IMR-90 (cell line): ENCODE data around the gene CPN2. TPM values are rescaled to one million over a fixed set of nuclear protein-coding genes. Genes with fewer than 3 reads are reported as not detected.

Experiments
- ATAC-seq: fragments of 200-7000 bp; cut with Tn5 transposase; 2 replicates; pipeline ENCODE4 v1.9.1; 2020; ENCODE audit warnings: low read depth, mild to moderate bottlenecking, moderate library complexity
- BruUV-seq: library from RNA; stranded (reverse); fragments of 400-500 nt; replicated peaks from 2 replicates; lab custom pipeline; 2021; lab: Mats Ljungman, UMichigan
- CTCF ChIA-PET: fragments of 300-600 bp; formaldehyde crosslinking; extraction: SDS; loops from one replicate; lab custom pipeline; 2021; ENCODE audit warnings: antibody characterized with exemption; lab: Yijun Ruan, JAX
- POLR2A ChIA-PET: fragments of 300-600 bp; sonication (Branson Sonifier 250); formaldehyde crosslinking; loops from one replicate; lab custom pipeline; 2022; ENCODE audit warnings: antibody characterized with exemption; ENCODE audit not compliant: unreplicated experiment; lab: Charles Lee
- DNase-seq: peaks from one replicate; pipeline ENCODE4 v3.0.0; 2013
- H2AFZ ChIP-seq: replicated peaks from 2 replicates; pipeline ENCODE3; 2013; ENCODE audit warnings: low read length, mild to moderate bottlenecking; ENCODE audit not compliant: poor library complexity
- H2AK5ac ChIP-seq: 2 replicates; pipeline ENCODE4 v1.6.1; 2013; ENCODE audit warnings: low read depth, low read length, inconsistent platforms
- H2AK9ac ChIP-seq: replicated peaks from 2 replicates; pipeline ENCODE3; 2013; ENCODE audit warnings: mild to moderate bottlenecking, low read depth, low read length, moderate library complexity; ENCODE audit not compliant: poor library complexity
- H2BK120ac ChIP-seq: 2 replicates; pipeline ENCODE4 v1.6.1; 2013; ENCODE audit warnings: low read depth, low read length, inconsistent platforms
- H2BK15ac ChIP-seq: 3 replicates; pipeline ENCODE4 v1.6.1; 2013; ENCODE audit warnings: low read depth, low read length, inconsistent platforms
- H2BK20ac ChIP-seq: 2 replicates; pipeline ENCODE4 v1.6.1; 2013; ENCODE audit warnings: low read depth, mild to moderate bottlenecking, inconsistent platforms, low read length, moderate library complexity
- H2BK5ac ChIP-seq: 2 replicates; pipeline ENCODE4 v1.6.1; 2013; ENCODE audit warnings: mild to moderate bottlenecking, low read depth, low read length, inconsistent platforms; ENCODE audit not compliant: poor library complexity, severe bottlenecking
- H3K14ac ChIP-seq: replicated peaks from 2 replicates; pipeline ENCODE4 v1.6.1; 2013; ENCODE audit warnings: low read depth, low read length, inconsistent platforms
- H3K18ac ChIP-seq: 2 replicates; pipeline ENCODE4 v1.6.1; 2013; ENCODE audit warnings: low read depth, low read length, control low read depth
- H3K23ac ChIP-seq: 2 replicates; pipeline ENCODE4 v1.6.1; 2013; ENCODE audit warnings: low read depth, low read length, inconsistent platforms
- H3K27ac ChIP-seq: 2 replicates; pipeline ENCODE4 v1.5.1; 2013; ENCODE audit warnings: mild to moderate bottlenecking, control low read depth, low read length; ENCODE audit not compliant: insufficient read depth
- H3K27me3 ChIP-seq: 2 replicates; pipeline ENCODE4 v1.6.1; 2013; ENCODE audit warnings: low read length; ENCODE audit not compliant: control insufficient read depth, insufficient read depth
- H3K36me3 ChIP-seq: 2 replicates; pipeline ENCODE4 v1.6.1; 2013; ENCODE audit warnings: low read length, mixed read lengths; ENCODE audit not compliant: control insufficient read depth, insufficient read depth
- H3K4ac ChIP-seq: 2 replicates; pipeline ENCODE4 v1.6.1; 2013; ENCODE audit warnings: low read depth, low read length, inconsistent platforms
- H3K4me1 ChIP-seq: 2 replicates; pipeline ENCODE4 v1.6.1; 2013; ENCODE audit warnings: low read length, mixed read lengths; ENCODE audit not compliant: control insufficient read depth, insufficient read depth
- H3K4me2 ChIP-seq: 2 replicates; pipeline ENCODE4 v1.6.1; 2013; ENCODE audit warnings: low read depth, mild to moderate bottlenecking, control low read depth, low read length, moderate library complexity
- H3K4me3 ChIP-seq: 2 replicates; pipeline ENCODE4 v1.5.1; 2013; ENCODE audit warnings: low read depth, mild to moderate bottlenecking, control low read depth, low read length, moderate library complexity; ENCODE audit not compliant: insufficient read depth
- H3K56ac ChIP-seq: 2 replicates; pipeline ENCODE4 v1.6.1; 2013; ENCODE audit warnings: low read length, inconsistent platforms; ENCODE audit not compliant: insufficient read depth; ENCODE audit errors: extremely low read depth
- H3K79me1 ChIP-seq, 2 experiments: 2 replicates each; pipeline ENCODE4 v1.6.1; 2013; ENCODE audit warnings: low read length in 2 of 2, inconsistent platforms in 1 of 2, low read depth in 1 of 2
- H3K9ac ChIP-seq: 2 replicates; pipeline ENCODE4 v1.6.1; 2013; ENCODE audit warnings: low read depth, low read length, control low read depth
- H3K9me1 ChIP-seq: 2 replicates; pipeline ENCODE4 v1.6.1; 2013; ENCODE audit warnings: low read length, inconsistent platforms; ENCODE audit not compliant: insufficient read depth
- H3K9me3 ChIP-seq: 2 replicates; pipeline ENCODE4 v1.6.1; 2013; ENCODE audit warnings: low read length; ENCODE audit not compliant: control insufficient read depth, insufficient read depth
- H4K20me1 ChIP-seq: 2 replicates; pipeline ENCODE4 v1.6.1; 2013; ENCODE audit warnings: low read length, inconsistent platforms; ENCODE audit not compliant: insufficient read depth
- H4K5ac ChIP-seq: 2 replicates; pipeline ENCODE4 v1.6.1; 2013; ENCODE audit warnings: mild to moderate bottlenecking, low read depth, low read length, control low read depth
- H4K8ac ChIP-seq, 2 experiments: 2 replicates each; pipeline ENCODE4 v1.6.1; 2013; ENCODE audit warnings: low read depth in 2 of 2, low read length in 2 of 2, control low read depth in 1 of 2, inconsistent platforms in 1 of 2
- H4K91ac ChIP-seq: 2 replicates; pipeline ENCODE4 v1.6.1; 2013; ENCODE audit warnings: low read depth, low read length, inconsistent platforms; ENCODE audit not compliant: insufficient read depth
- BHLHE40 ChIP-seq: fragments of 150-350 bp; IDR thresholded peaks from 2 replicates; pipeline ENCODE4 v1.6.1; 2016; ENCODE audit warnings: mild to moderate bottlenecking, low read depth, low read length
- CEBPB ChIP-seq: IDR thresholded peaks from 2 replicates; pipeline ENCODE4 v1.6.1; 2012; ENCODE audit warnings: low read depth, low read length, improper control_type of control experiment
- CHD1 ChIP-seq: IDR thresholded peaks from 2 replicates; pipeline ENCODE4 v1.6.1; 2012; ENCODE audit warnings: low read depth, low read length, improper control_type of control experiment
- CTCF ChIP-seq: conservative IDR thresholded peaks from 2 replicates; pipeline ENCODE4 v1.5.1; 2012; ENCODE audit warnings: mild to moderate bottlenecking, low read depth, low read length, improper control_type of control experiment
- ELK1 ChIP-seq: fragments of 150-350 bp; IDR thresholded peaks from 2 replicates; pipeline ENCODE4 v1.6.1; 2016; ENCODE audit warnings: low read depth, mild to moderate bottlenecking, low read length, moderate library complexity, borderline replicate concordance
- FOS ChIP-seq: fragments of 150-350 bp; IDR thresholded peaks from 2 replicates; pipeline ENCODE4 v1.6.1; 2016; ENCODE audit warnings: low read depth, low read length
- MAZ ChIP-seq: IDR thresholded peaks from 2 replicates; pipeline ENCODE4 v1.6.1; 2012; ENCODE audit warnings: low read depth, mild to moderate bottlenecking, low read length, improper control_type of control experiment, moderate library complexity, borderline replicate concordance
- NFE2L2 ChIP-seq: fragments of 150-350 bp; IDR thresholded peaks from 2 replicates; pipeline ENCODE4 v1.6.1; 2016; ENCODE audit warnings: low read depth, mild to moderate bottlenecking, low read length
- POLR2A ChIP-seq: IDR thresholded peaks from 2 replicates; pipeline ENCODE4 v1.6.1; 2012; ENCODE audit warnings: mild to moderate bottlenecking, low read depth, low read length
- RCOR1 ChIP-seq: IDR thresholded peaks from 2 replicates; pipeline ENCODE4 v1.6.1; 2012; ENCODE audit warnings: mild to moderate bottlenecking, low read length, improper control_type of control experiment; ENCODE audit not compliant: insufficient replicate concordance
- RFX5 ChIP-seq: IDR thresholded peaks from 2 replicates; pipeline ENCODE4 v1.8.0; 2012; ENCODE audit warnings: low read depth, mild to moderate bottlenecking, low read length, moderate library complexity
- SMC3 ChIP-seq: fragments of 150-350 bp; IDR thresholded peaks from 2 replicates; pipeline ENCODE4 v1.6.1; 2016; ENCODE audit warnings: low read depth, mild to moderate bottlenecking, antibody characterized with exemption, low read length, moderate library complexity
- USF2 ChIP-seq: fragments of 150-350 bp; IDR thresholded peaks from 2 replicates; pipeline ENCODE4 v1.6.1; 2017; ENCODE audit warnings: mild to moderate bottlenecking, antibody characterized with exemption, low read length, low read depth
- WGBS, 2 experiments: methylation state at CpG; one replicate each; pipeline versions ENCODE4 v1.1.5 to v1.1.7; 2013; ENCODE audit warnings: missing lambda C conversion rate in 2 of 2; ENCODE audit not compliant: insufficient read length in 1 of 2; ENCODE audit errors: extremely low coverage in 2 of 2; 5-methylcytosine and 5-hydroxymethylcytosine counted together
- dilution Hi-C: fragments of 300-500 bp; cut with HindIII; formaldehyde crosslinking; loops from one replicate; pipeline ENCODE4 v1.14.3; 2018; ENCODE audit warnings: low sequenced_read_pairs; ENCODE audit not compliant: unreplicated experiment
- in situ Hi-C: fragments of 300-500 bp; cut with MboI; formaldehyde crosslinking; loops from 3 replicates; pipeline ENCODE4 v1.14.3; 2019; ENCODE audit warnings: low sequenced_read_pairs, inconsistent platforms, mixed read lengths
- intact Hi-C: fragments of 100-400 bp; cut with micrococcal nuclease; formaldehyde crosslinking; loops from 2 replicates; pipeline ENCODE4 v1.10.0; 2022
- polyA plus RNA-seq, 3 experiments: library from polyadenylated mRNA; depleted of rRNA; stranded (reverse); fragments of >200 nt; gene quantifications; 2 replicates each; pipeline ENCODE4 v1.2.3, GENCODE V29; 2012; ENCODE audit warnings: low replicate concordance in 1 of 3
- total RNA-seq: library from RNA; depleted of rRNA; stranded (reverse); fragments of >200 nt; gene quantifications from 2 replicates; pipeline ENCODE4 v1.2.3, GENCODE V29; 2012

The CPN2 gene
- total and polyA plus RNA-seq, 2 of the 4 experiments (the other 2 are of a cell fraction): 0.07 TPM; not detected in 1

GRCh38 chr3:194310060-194310835 is 40.9 kb downstream of the CPN2 start:
- no peaks in the 10 kb centered on the region for H3K36me3 ChIP-seq
- H4K91ac ChIP-seq: no peak overlapping the region
- no peak overlapping the region for H2BK15ac ChIP-seq
- 17% methylated on average over 1 of the region's 11 CpGs; no CpG with 5 or more reads in 1 of the 2 experiments for WGBS, 2 experiments
- no peak overlapping the region for H3K27ac ChIP-seq
- H3K56ac ChIP-seq: no peak overlapping the region
- no peak overlapping the region for H3K4ac ChIP-seq
- H2BK5ac ChIP-seq: no peak overlapping the region
- H3K9ac ChIP-seq: no peak overlapping the region
- H3K4me2 ChIP-seq: no peak overlapping the region
- no peaks in the 10 kb centered on the region for H3K79me1 ChIP-seq
- H2BK120ac ChIP-seq: no peak overlapping the region
- H3K23ac ChIP-seq: no peak overlapping the region
- no peak for ATAC-seq
- H2AK5ac ChIP-seq: no peak overlapping the region
- H2AFZ ChIP-seq: no peak overlapping the region
- no peak overlapping the region for H3K18ac ChIP-seq
- ChIA-PET POLR2A (no interaction called here), CTCF (interaction anchor here (0.7 to 1.8 kb wide), 2 partner anchors 30 to 529 kb away, joined by 3 to 6 read pairs; no protein-coding TSS in a partner anchor)
- no peak overlapping the region for H3K14ac ChIP-seq
- dilution Hi-C loops (no loop called here), in situ Hi-C loops (loop anchor here (10.0 kb wide), 1 partner anchor 645 kb away; no protein-coding TSS in a partner anchor), intact Hi-C loops (loop anchor here (10.0 kb wide), 2 partner anchors 305 to 1845 kb away; no protein-coding TSS in a partner anchor)
- H4K5ac ChIP-seq: no peak overlapping the region
- BruUV-seq: no TSS peak
- peaks cover 3% of the 10 kb centered on the region; the same call in 1 of the 2 replicates for H3K4me1 ChIP-seq
- no peaks in the 10 kb centered on the region for H4K20me1 ChIP-seq
- DNase-seq: no peak
- TF ChIP-seq RCOR1 (no peak), SMC3 (no peak), MAZ (no peak), CEBPB (no peak), CTCF (no peak), USF2 (no peak), POLR2A (no peak), NFE2L2 (no peak), BHLHE40 (no peak), ELK1 (no peak), CHD1 (no peak), FOS (no peak), RFX5 (no peak)
- H3K9me3 ChIP-seq: no peaks in the 10 kb centered on the region
- H2BK20ac ChIP-seq: no peak overlapping the region
- no peak overlapping the region for H3K4me3 ChIP-seq
- H3K9me1 ChIP-seq: no peaks in the 10 kb centered on the region
- no peak overlapping the region for H4K8ac ChIP-seq
- no peak overlapping the region for H2AK9ac ChIP-seq
- H3K27me3 ChIP-seq: peaks cover 83% of the 10 kb centered on the region
